ENCODE results near the gene MCEE.

Gene MCEE

DNA sequence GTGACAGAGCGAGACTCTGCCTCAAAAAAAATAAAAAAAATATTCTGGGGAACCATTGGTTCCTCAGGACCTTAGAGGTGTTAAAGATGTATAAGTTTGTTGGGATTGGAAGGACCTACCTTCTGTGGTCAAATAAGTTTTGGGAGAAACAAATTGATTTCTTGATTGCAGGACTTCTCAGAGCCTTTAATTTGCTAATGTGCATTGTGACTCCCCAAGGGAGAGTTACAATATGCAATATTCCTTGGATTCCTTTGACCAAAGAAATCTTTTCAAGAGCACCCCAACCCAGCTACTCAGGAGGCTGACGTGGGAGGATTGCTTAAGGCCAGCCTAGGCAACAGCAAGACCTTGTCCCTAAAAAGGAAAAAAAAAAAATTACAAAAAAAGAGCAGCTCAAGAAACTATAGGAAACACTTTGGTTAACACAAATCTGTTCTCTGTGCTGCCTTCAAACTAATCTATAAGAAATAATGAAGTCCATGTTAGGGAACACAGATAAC is 55.1 kb downstream of the MCEE start:
- DNase-seq: no peak

DNA sequence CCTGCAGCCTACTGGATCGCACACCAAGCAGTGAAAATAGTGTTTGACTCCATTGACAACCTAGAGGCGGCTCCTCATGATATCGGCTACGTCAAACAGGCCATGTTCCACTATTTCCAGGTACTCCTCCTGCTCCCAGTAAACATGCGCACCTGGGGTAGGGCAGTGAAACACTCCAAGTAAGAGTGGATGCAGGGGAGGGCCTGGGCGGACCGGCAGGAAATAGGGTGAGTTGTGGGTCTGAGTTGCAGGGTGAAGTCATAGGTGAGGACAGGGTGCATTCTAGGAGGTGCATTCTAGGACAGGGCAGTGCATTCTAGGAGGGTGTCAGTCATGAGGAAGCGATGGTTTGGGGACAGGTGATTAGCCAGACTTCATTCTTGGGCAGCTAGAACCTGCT is 56.6 kb downstream of the MCEE start:
- DNase-seq: no peak

DNA sequence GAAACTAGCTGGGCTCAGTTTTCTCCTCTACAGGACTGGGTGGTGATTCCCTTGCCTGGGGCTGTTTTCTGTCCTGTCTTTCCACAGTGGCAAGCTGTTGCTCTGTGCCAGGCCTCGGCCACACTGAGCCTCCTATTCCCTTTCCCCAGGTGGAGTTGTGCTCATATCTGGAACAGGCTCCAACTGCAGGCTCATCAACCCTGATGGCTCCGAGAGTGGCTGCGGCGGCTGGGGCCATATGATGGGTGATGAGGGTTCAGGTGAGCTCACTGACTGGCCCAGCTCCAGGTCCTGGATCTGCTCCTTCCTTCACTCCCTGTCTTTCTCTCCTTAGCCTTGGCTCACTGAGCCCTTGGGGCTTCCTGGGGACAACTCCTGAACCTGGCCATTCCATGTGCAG is 57.5 kb downstream of the MCEE start:
- DNase-seq: no peak

- peak; percentile 98 for DNase-seq
Measured at GRCh38 chr2:71071681-71072398, 58.2 kb downstream of the MCEE start.

GRCh38 chr2:71070294-71071093 is 59.5 kb downstream of the MCEE start:
- DNase-seq: peak; percentile 56 to 71

DNA sequence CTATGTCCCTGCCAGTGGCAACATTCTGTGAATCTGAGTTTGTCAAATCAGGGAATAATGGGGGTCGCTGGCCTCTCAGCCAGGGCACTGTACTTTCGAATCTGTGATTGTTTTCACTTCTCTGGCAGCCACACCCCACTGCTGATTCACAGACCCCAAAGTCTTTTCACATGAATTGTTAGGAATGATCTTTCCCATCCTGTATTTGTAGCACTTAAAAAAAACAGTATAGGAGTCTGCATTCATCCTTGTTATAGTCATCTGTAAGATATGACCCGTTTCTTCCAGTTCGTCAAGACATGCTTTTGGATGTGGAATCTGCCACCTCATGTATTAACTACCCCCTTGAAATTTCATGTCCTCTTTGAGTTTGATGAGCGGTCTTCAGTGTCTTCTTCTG is 60.7 kb downstream of the MCEE start:
- DNase-seq: no peak

- DNase-seq: peak; percentile 94
Measured at GRCh38 chr2:71068218-71069035, 61.6 kb downstream of the MCEE start, which contains the start of gene NAGK. NAGK (plus strand) TSS chr2:71068648; CDS start chr2:71068684, 36 bp downstream.

DNA sequence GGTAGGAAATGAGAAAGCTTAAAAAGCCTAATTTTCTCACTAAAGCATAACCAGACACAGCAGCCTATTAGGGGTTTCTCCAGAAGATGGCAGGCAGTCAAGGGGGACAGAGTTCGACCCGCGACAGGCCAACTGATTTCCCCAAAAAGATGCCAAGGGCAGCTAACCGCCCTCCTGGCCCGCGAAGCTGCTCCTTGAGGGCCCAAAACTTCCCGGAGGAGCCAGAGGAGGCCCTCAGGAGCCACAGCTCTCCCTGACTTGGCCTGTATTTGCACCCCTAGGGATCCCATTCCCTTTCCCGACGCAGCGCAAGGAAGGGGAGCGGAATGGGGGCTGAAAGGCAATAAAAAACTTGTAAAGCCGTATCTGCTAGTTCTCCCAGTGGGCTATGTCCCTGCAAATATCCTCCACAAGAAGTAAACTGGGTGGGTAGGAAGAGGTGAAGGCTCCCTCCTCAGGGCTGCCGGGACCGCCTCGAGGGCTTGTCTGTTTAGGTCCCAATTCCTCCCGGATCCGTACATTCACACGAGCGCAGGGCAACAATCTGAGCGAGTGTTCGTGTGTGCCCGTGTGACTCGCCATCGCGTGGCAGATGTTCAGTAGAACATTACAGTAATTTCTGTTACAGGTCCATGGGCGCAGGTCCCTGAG is 62.3 kb downstream of the MCEE start:
- DNase-seq: no peak

DNA sequence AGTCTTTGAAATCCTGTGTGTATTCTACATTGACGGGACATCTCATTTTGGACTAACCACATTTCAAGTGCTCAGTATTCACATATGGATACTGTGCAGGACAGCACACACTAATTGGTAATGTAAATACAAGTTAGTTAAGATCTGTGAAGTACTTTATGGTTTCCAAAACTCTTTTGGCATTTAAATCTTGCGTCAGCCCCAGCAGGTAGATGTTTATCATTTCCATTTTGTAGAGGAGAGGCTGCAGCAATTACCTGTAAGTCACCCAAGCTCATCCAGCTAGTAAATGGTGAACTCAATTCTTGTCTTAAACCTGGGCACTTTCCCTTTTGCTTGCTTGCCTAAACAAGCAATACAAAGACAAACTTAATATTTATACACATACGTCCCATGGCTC is 63.2 kb downstream of the MCEE start:
- no peak for DNase-seq

GRCh38 chr2:71064754-71065621 is 65.0 kb downstream of the MCEE start:
- peak; percentile 57 to 72 for DNase-seq

DNA sequence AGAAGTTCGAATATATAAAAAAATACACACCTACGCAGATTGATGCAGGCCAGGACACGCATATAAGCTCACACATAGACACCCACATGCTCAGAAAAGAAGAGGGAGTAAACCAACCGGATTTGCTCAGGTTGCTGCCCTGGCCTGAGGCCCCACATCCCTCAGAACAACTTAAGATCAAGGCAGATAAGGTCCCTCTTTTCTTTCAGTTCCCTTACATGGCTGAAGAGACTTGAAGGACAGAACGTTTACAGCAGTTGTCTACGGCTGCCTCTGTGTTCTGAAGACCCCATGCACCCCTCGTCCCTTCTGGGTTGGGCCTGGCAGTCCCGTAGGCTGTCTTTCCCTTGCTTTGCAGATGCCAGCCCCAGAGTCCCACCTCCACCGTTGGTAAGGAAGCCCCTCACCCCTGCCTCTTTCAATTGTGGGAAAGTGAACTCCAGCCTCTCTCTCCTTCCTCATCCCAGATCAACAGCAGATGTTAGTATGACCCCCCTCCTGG is 65.9 kb downstream of the MCEE start:
- no peak for DNase-seq

- DNase-seq: no peak
Measured at GRCh38 chr2:71063216-71063615, 66.8 kb downstream of the MCEE start.

GRCh38 chr2:71060871-71061270 is 69.2 kb downstream of the MCEE start:
- no peak for DNase-seq

DNA sequence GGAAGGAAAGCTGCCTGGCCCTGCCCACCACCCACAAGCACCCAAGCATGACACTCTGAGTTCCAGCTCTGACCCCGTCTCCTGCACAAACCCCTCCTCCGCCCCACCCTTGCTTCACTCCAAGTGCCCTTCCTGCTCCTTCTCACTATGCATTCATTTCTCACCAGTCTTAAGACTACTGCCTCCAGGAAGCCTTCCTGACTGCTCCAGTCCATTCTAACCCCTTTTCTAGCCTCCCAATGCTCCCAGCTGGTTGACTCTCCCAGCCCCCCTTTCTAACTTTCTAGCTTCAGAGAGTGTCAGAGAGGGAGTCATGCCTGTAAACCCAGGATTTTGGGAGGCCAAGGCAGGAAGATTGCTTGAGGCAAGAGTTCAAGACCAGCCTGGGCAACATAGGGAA is 69.8 kb downstream of the MCEE start:
- DNase-seq: no peak

Measured in Kasumi-1 (cell line).